GM12801 (cell line): ENCODE data around the gene DNAJC13.

Experiments
- CTCF ChIP-seq: IDR thresholded peaks from one replicate; pipeline ENCODE4 v1.5.1; 2011; ENCODE audit warnings: control low read depth; ENCODE audit not compliant: insufficient read length; ENCODE audit errors: extremely low read depth

Gene DNAJC13

GRCh38 chr3:132537297-132537696 is 120.0 kb downstream of the DNAJC13 start:
- TF ChIP-seq CTCF, result no peak

GRCh38 chr3:132538072-132538471 is 120.8 kb downstream of the DNAJC13 start:
- TF ChIP-seq CTCF, result no peak

GRCh38 chr3:132539681-132540080 is 122.4 kb downstream of the DNAJC13 start:
- no peak for TF ChIP-seq CTCF

GRCh38 chr3:132542577-132542976 is 125.3 kb downstream of the DNAJC13 start:
- no peak for TF ChIP-seq CTCF

- TF ChIP-seq CTCF, result no peak
These were observed 125.9 kb downstream of the DNAJC13 start for GRCh38 chr3:132543011-132543739.

- TF ChIP-seq CTCF, result no peak
These were observed 126.8 kb downstream of the DNAJC13 start for GRCh38 chr3:132544130-132544529.

GRCh38 chr3:132545471-132545870 is 128.2 kb downstream of the DNAJC13 start:
- TF ChIP-seq CTCF, result no peak

- TF ChIP-seq CTCF, result no peak
These were observed 131.9 kb downstream of the DNAJC13 start for GRCh38 chr3:132549169-132549568.
